ENCODE data around the gene PLCH2. TPM values are rescaled to one million over a fixed set of nuclear protein-coding genes. Genes with fewer than 3 reads are reported as not detected.

Gene PLCH2
- total and polyA plus RNA-seq, 10 of the 15 experiments (the other 5 are each of a cell fraction or from before 2014, with no cell fraction given): 0.03 to 0.73 (median 0.24) TPM; not detected in 3

- H3K4me2 ChIP-seq (ENCODE audit: control insufficient read depth, insufficient read depth): no peak overlapping the region
- BruUV-seq (replicated peaks): no TSS peak
- SMC1A ChIA-PET (ENCODE audit: uncharacterized antibody, unreplicated experiment): no interaction called here
- ATAC-seq (no peak), FAIRE-seq (no peak), DNase-seq (ENCODE audit: low read depth, low spot score) (no peak)
- intact Hi-C loops (cut with micrococcal nuclease; ENCODE audit: unreplicated experiment): no loop called here
- no peaks in the 10 kb centered on the region for H4K20me1 ChIP-seq (ENCODE audit: control insufficient read depth, insufficient read depth)
- POLR2A ChIA-PET: no interaction called here
- H2AFZ ChIP-seq (ENCODE audit: control insufficient read depth, low read depth, low read length): no peak overlapping the region
- H3K27me3 ChIP-seq (replicated peaks in 1 of 2; ENCODE audit: control insufficient read depth in 2 of 2, insufficient read depth in 2 of 2, low read length in 1 of 2): no peaks in the 10 kb centered on the region
- no peak overlapping the region for H3K27ac ChIP-seq (ENCODE audit: control insufficient read depth, insufficient read depth)
- in situ Hi-C loops (cut with MboI): no loop called here
- TF ChIP-seq EGR1 (IDR thresholded peaks at IDR 0.05; ENCODE audit: borderline replicate concordance in 1 of 2, low read depth in 2 of 2, low read length in 2 of 2): no peak
- H3K4me3 ChIP-seq: no peak overlapping the region
- H3K79me2 ChIP-seq (ENCODE audit: control insufficient read depth, insufficient read depth, low read length): no peaks in the 10 kb centered on the region
- CTCF ChIA-PET: no interaction called here
- H3K9me3 ChIP-seq (replicated peaks; ENCODE audit: control insufficient read depth, insufficient read depth, low read length): no peaks in the 10 kb centered on the region
- H3K36me3 ChIP-seq (ENCODE audit: control insufficient read depth in 2 of 2, insufficient read depth in 2 of 2, low read length in 1 of 2): no peaks in the 10 kb centered on the region
- WGBS (ENCODE audit: insufficient coverage, insufficient replicate concordance, low lambda C conversion rate, missing lambda C conversion rate): 16% methylated on average over 20 of the region's 20 CpGs
- no peaks in the 10 kb centered on the region for H3K4me1 ChIP-seq (ENCODE audit: control insufficient read depth, insufficient read depth, low read length)
- RAD21 ChIA-PET (ENCODE audit: unreplicated experiment): no interaction called here
- no peak overlapping the region for H3K9ac ChIP-seq (ENCODE audit: control insufficient read depth, insufficient read depth, low read length)
Measured at GRCh38 chr1:2479186-2479585, 3.1 kb downstream of the PLCH2 start.

GRCh38 chr1:2479618-2480017 lies 3.5 kb downstream of the PLCH2 start:
- no peaks in the 10 kb centered on the region for H3K4me1 ChIP-seq (ENCODE audit: control insufficient read depth, insufficient read depth, low read length)
- RAD21 ChIA-PET (ENCODE audit: unreplicated experiment): interaction anchor here (1.2 kb wide), 1 partner anchor 65 kb away, joined by 3 read pairs; no protein-coding TSS in a partner anchor
- ATAC-seq (no peak), DNase-seq (ENCODE audit: low read depth, low spot score) (no peak), FAIRE-seq (no peak)
- WGBS (ENCODE audit: insufficient coverage, insufficient replicate concordance, low lambda C conversion rate, missing lambda C conversion rate): 72% methylated on average over 28 of the region's 28 CpGs
- no peaks in the 10 kb centered on the region for H3K36me3 ChIP-seq (ENCODE audit: control insufficient read depth in 2 of 2, insufficient read depth in 2 of 2, low read length in 1 of 2)
- no peaks in the 10 kb centered on the region for H3K27me3 ChIP-seq (replicated peaks in 1 of 2; ENCODE audit: control insufficient read depth in 2 of 2, insufficient read depth in 2 of 2, low read length in 1 of 2)
- SMC1A ChIA-PET (ENCODE audit: uncharacterized antibody, unreplicated experiment): no interaction called here
- H3K9me3 ChIP-seq (replicated peaks; ENCODE audit: control insufficient read depth, insufficient read depth, low read length): no peaks in the 10 kb centered on the region
- H4K20me1 ChIP-seq (ENCODE audit: control insufficient read depth, insufficient read depth): no peaks in the 10 kb centered on the region
- intact Hi-C loops (cut with micrococcal nuclease; ENCODE audit: unreplicated experiment) (no loop called here), in situ Hi-C loops (cut with MboI) (no loop called here)
- no peak overlapping the region for H3K4me2 ChIP-seq (ENCODE audit: control insufficient read depth, insufficient read depth)
- no peak overlapping the region for H3K9ac ChIP-seq (ENCODE audit: control insufficient read depth, insufficient read depth, low read length)
- H3K4me3 ChIP-seq: no peak overlapping the region
- no TSS peak for BruUV-seq (replicated peaks)
- CTCF ChIA-PET: no interaction called here
- no peak overlapping the region for H2AFZ ChIP-seq (ENCODE audit: control insufficient read depth, low read depth, low read length)
- no peaks in the 10 kb centered on the region for H3K79me2 ChIP-seq (ENCODE audit: control insufficient read depth, insufficient read depth, low read length)
- POLR2A ChIA-PET: no interaction called here
- H3K27ac ChIP-seq (ENCODE audit: control insufficient read depth, insufficient read depth): no peak overlapping the region
- no peak for TF ChIP-seq BACH1 (IDR thresholded peaks at IDR 0.05; ENCODE audit: borderline replicate concordance)
- TF ChIP-seq BHLHE40 (IDR thresholded peaks at IDR 0.05; ENCODE audit: borderline replicate concordance in 1 of 2, low read depth in 2 of 2, low read length in 1 of 2): no peak
- TF ChIP-seq USF2 (IDR thresholded peaks at IDR 0.05; ENCODE audit: borderline replicate concordance, low read depth, low read length): no peak
- no peak for TF ChIP-seq FOXK2 (IDR thresholded peaks at IDR 0.05)

All from GM12878 (cell line).